ENCODE results near the gene IFITM5. TPM values are rescaled to one million over a fixed set of nuclear protein-coding genes. Genes with fewer than 3 reads are reported as not detected.
A peak's percentile ranks its signal among the peaks of the same experiment; 100 is the strongest.

IFITM5 gene
- total RNA-seq, 4 donors from 2014 or later: not detected

DNA sequence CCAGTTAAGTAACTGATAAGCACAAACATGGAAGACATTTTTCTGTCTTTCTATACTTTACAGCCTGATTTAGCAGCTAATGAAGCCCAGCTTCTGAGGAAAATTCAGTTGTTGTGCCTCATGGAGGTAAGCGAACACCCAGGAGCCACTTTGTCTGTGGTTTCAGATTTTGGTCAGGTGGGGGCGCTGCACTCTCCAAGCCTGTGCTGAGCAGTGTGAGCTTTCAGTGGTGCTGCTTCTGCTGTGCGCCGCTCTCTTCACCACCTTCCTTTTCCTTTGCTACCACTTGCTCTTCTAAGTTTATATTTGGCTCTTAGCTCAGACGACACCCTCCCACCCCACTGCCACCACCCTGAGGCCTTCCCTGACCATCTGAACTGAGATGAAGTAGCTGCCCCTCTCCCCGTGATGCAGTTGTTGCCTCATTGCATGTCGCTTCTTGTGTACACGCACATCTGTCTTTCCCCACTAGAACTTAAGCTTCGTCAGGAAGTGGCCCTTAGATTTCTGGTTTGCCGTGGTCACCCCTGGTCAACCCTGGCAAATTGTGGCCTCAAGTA is 48.5 kb downstream of the IFITM5 start:
- WGBS: 77% methylated on average over 10 of the region's 10 CpGs
- DNase-seq (ENCODE audit: low spot score in 2 of 2): no peak
- Histone ChIP-seq H3K36me3 (peaks cover 78% of the 10 kb centered on the region), H3K4me1 (no peaks in the 10 kb centered on the region), H3K4me3 (no peak overlapping the region), H3K27ac (no peak overlapping the region), H3K27me3 (no peaks in the 10 kb centered on the region), H3K9me3 (no peaks in the 10 kb centered on the region)
- TF ChIP-seq, protein P1, sequence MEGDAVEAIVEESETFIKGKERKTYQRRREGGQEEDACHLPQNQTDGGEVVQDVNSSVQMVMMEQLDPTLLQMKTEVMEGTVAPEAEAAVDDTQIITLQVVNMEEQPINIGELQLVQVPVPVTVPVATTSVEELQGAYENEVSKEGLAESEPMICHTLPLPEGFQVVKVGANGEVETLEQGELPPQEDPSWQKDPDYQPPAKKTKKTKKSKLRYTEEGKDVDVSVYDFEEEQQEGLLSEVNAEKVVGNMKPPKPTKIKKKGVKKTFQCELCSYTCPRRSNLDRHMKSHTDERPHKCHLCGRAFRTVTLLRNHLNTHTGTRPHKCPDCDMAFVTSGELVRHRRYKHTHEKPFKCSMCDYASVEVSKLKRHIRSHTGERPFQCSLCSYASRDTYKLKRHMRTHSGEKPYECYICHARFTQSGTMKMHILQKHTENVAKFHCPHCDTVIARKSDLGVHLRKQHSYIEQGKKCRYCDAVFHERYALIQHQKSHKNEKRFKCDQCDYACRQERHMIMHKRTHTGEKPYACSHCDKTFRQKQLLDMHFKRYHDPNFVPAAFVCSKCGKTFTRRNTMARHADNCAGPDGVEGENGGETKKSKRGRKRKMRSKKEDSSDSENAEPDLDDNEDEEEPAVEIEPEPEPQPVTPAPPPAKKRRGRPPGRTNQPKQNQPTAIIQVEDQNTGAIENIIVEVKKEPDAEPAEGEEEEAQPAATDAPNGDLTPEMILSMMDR (IDR thresholded peaks at IDR 0.05): peak; percentile 44 to 59
- no peak for TF ChIP-seq POLR2AphosphoS5 (IDR thresholded peaks at IDR 0.05)

DNA sequence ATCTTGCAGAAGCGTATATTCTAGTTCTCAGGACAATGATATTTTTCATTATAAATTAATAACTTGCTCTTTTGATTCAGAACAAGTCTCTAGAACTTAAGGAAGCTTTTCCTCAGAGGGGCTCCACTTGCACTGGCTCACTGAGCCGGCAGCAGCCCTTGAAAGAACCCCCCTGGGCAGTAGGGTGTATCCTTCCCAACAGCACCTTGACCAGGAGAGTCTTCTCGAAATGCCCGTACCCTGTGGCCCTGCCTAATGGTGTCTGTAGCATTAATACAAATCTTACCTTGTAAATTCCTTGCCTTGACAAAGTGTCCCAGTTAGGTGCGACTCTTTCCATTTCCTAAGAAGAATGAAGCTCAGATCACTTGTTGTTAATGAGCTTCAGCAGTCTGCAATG is 49.1 kb downstream of the IFITM5 start:
- no peaks in the 10 kb centered on the region for H3K27me3 ChIP-seq
- 93% methylated on average over 5 of the region's 5 CpGs for WGBS
- TF ChIP-seq, protein P1 (IDR thresholded peaks at IDR 0.05): no peak
- TF ChIP-seq EP300 (IDR thresholded peaks at IDR 0.05): no peak
- TF ChIP-seq POLR2AphosphoS5 (IDR thresholded peaks at IDR 0.05): no peak
- TF ChIP-seq POLR2A (IDR thresholded peaks at IDR 0.05): no peak

DNA sequence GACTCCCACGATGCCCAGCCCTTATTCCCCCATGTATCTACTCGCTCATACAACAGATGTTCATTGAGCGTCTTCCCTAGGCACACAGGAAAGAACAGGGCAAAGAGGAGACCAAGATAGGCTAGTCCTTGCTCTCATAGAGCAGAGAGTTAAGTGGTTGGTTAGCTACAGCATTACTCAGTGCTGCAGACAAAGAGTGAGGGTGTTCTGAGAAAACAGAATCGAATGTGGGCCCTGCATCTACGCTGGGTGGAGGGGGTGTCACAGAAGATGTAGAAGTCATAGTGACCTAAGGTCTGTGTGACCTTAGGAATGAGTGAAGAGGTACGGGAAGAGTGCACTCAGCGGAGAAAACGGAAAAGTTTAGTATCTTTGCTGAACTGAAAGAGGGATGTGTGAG is 50.3 kb downstream of the IFITM5 start:
- no peaks in the 10 kb centered on the region for H3K4me1 ChIP-seq
- H3K36me3 ChIP-seq: peaks cover 94% of the 10 kb centered on the region
- TF ChIP-seq POLR2A (IDR thresholded peaks at IDR 0.05): no peak
- no peak for TF ChIP-seq POLR2AphosphoS5 (IDR thresholded peaks at IDR 0.05)
- TF ChIP-seq, protein P1 (IDR thresholded peaks at IDR 0.05): no peak
- TF ChIP-seq EP300 (IDR thresholded peaks at IDR 0.05): no peak
- H3K27me3 ChIP-seq: no peaks in the 10 kb centered on the region
- 91% methylated on average over 8 of the region's 8 CpGs for WGBS
- no peaks in the 10 kb centered on the region for H3K9me3 ChIP-seq
- no peak for DNase-seq (ENCODE audit: low spot score in 2 of 2)
- H3K4me3 ChIP-seq: no peak overlapping the region
- H3K27ac ChIP-seq: no peak overlapping the region

More for the DNA sequence above, 49.1 kb downstream of the IFITM5 start:
- no peaks in the 10 kb centered on the region for H3K9me3 ChIP-seq
- DNase-seq (ENCODE audit: low spot score in 2 of 2): no peak
- H3K27ac ChIP-seq: no peak overlapping the region
- H3K4me3 ChIP-seq: no peak overlapping the region
- peaks cover 82% of the 10 kb centered on the region for H3K36me3 ChIP-seq
- no peaks in the 10 kb centered on the region for H3K4me1 ChIP-seq

Other genes starting within 250 kb of the IFITM5 start
- not detected for gene SCGB1C1, start 106.4 kb downstream of the IFITM5 start, total RNA-seq
- 10 to 100 TPM; 25.8 to 31.7 (median 27.9) TPM for gene BET1L, start 92.1 kb downstream of the IFITM5 start, total RNA-seq
- gene RIC8A, start 91.8 kb downstream of the IFITM5 start, total RNA-seq: 10 to 100 TPM; 62.4 to 90.1 (median 80.9) TPM
- gene SIRT3, start 63.2 kb downstream of the IFITM5 start, total RNA-seq: 10 to 100 TPM in 3 of 4 donors, 1 to 10 TPM in 1; 9.1 to 20.1 (median 13.3) TPM
- gene PSMD13, start 62.5 kb downstream of the IFITM5 start, total RNA-seq: 10 to 100 TPM; 70.3 to 97.8 (median 87.3) TPM
- 1 to 10 TPM in 1 of 4 donors, under 1 TPM in 3; 0.15 to 1.3 (median 0.64) TPM for gene NLRP6, start 21.1 kb downstream of the IFITM5 start, total RNA-seq
- gene PGGHG, start 10.4 kb downstream of the IFITM5 start, total RNA-seq: 10 to 100 TPM in 2 of 4 donors, 1 to 10 TPM in 2; 3.5 to 22.0 (median 8.1) TPM
- 10 to 100 TPM; 25.6 to 84.1 (median 45.1) TPM for gene IFITM2, start 8.3 kb upstream of the IFITM5 start, total RNA-seq
- gene IFITM1, start 14.5 kb upstream of the IFITM5 start, total RNA-seq: 100 to 1,000 TPM in 1 of 4 donors, 10 to 100 TPM in 3; 50.7 to 128 (median 67.6) TPM
- gene IFITM3, start 21.3 kb upstream of the IFITM5 start, total RNA-seq: 100 to 1,000 TPM in 2 of 4 donors, 10 to 100 TPM in 2; 69.6 to 160 (median 110) TPM
- gene B4GALNT4, start 70.0 kb upstream of the IFITM5 start, total RNA-seq: 1 to 10 TPM; 1.2 to 3.0 (median 1.6) TPM
- 100 to 1,000 TPM; 318 to 486 (median 428) TPM for gene PKP3, start 94.7 kb upstream of the IFITM5 start, total RNA-seq
- 10 to 100 TPM; 14.2 to 26.0 (median 16.5) TPM for gene SIGIRR, start 115.5 kb upstream of the IFITM5 start, total RNA-seq
- 100 to 1,000 TPM in 2 of 4 donors, 10 to 100 TPM in 2; 76.8 to 166 (median 103) TPM for gene ANO9, start 142.5 kb upstream of the IFITM5 start, total RNA-seq
- 10 to 100 TPM; 22.3 to 31.0 (median 25.3) TPM for gene PTDSS2, start 150.8 kb upstream of the IFITM5 start, total RNA-seq
- gene RNH1, start 207.7 kb upstream of the IFITM5 start, total RNA-seq: 100 to 1,000 TPM; 378 to 392 (median 383) TPM
- 100 to 1,000 TPM in 2 of 4 donors, 10 to 100 TPM in 2; 82.9 to 131 (median 96.2) TPM for gene HRAS, start 236.1 kb upstream of the IFITM5 start, total RNA-seq
- gene LRRC56, start 238.0 kb upstream of the IFITM5 start, total RNA-seq: 1 to 10 TPM; 1.7 to 2.4 (median 2.1) TPM

Measured in suprapubic skin (tissue), 4 donors.